ENCODE measurements around the gene DPP9. TPM values are rescaled to one million over a fixed set of nuclear protein-coding genes. Genes with fewer than 3 reads are reported as not detected.

DPP9 gene
- total and polyA plus RNA-seq, 2 of the 13 experiments (the other 11 are each of a cell fraction or from before 2014, with no cell fraction given): 8.4 to 25.8 TPM

- CTCF ChIA-PET (ENCODE audit: low intra/inter-chr PET ratio, low total read pairs): no interaction called here
- no peak overlapping the region for H3K4me2 ChIP-seq (ENCODE audit: low read depth, low read length)
- peaks cover 2% of the 10 kb centered on the region for H3K79me2 ChIP-seq (ENCODE audit: insufficient read depth, low read length)
Observed at GRCh38 chr19:4714016-4714415, 9.6 kb downstream of the DPP9 start.

GRCh38 chr19:4713384-4713951 lies 10.2 kb downstream of the DPP9 start:
- in situ Hi-C loops (cut with HindIII; ENCODE audit: extremely low pct_ligation_motif_present, low pct_unique_long_range_greater_than_20kb) (no loop called here), intact Hi-C loops (cut with micrococcal nuclease; ENCODE audit: unreplicated experiment) (no loop called here)
- ChIA-PET POLR2A (interaction anchor here (1.6 kb wide), 1 partner anchor 9 kb away, joined by 3 read pairs; no protein-coding TSS in a partner anchor), CTCF (ENCODE audit: low intra/inter-chr PET ratio, low total read pairs) (no interaction called here)
- Histone ChIP-seq H3K4me1 (ENCODE audit: insufficient read depth, low read length) (peaks cover 55% of the 10 kb centered on the region), H3K4me2 (ENCODE audit: low read depth, low read length) (no peak overlapping the region), H3K9ac (ENCODE audit: insufficient read depth, low read depth, low read length) (no peak overlapping the region), H3K79me2 (ENCODE audit: insufficient read depth, low read length) (peaks cover 1% of the 10 kb centered on the region), H3K4me3 (replicated peaks in 1 of 3; ENCODE audit: insufficient read depth in 1 of 3, low read depth in 2 of 3, low read length in 3 of 3) (no peak overlapping the region), H2AFZ (ENCODE audit: low read length) (no peak overlapping the region), H3K36me3 (replicated peaks in 1 of 2; ENCODE audit: control insufficient read depth in 1 of 2, insufficient read depth in 2 of 2, low read length in 2 of 2) (peaks cover 22 to 48% of the 10 kb centered on the region in 2 experiments), H4K20me1 (ENCODE audit: insufficient read depth, low read length) (peaks cover 6% of the 10 kb centered on the region; the same call in 1 of the 2 replicates), H3K27me3 (ENCODE audit: control insufficient read depth in 1 of 2, insufficient read depth in 2 of 2, low read length in 2 of 2) (no peaks in the 10 kb centered on the region), H3K27ac (ENCODE audit: extremely low read length, insufficient read depth, low read length) (no peak overlapping the region), H3K9me3 (ENCODE audit: low read length) (no peaks in the 10 kb centered on the region)
- WGBS (ENCODE audit: low lambda C conversion rate): 97% methylated on average over 17 of the region's 32 CpGs
- no peak for FAIRE-seq
- ATAC-seq: no peak
- TF ChIP-seq RBFOX2 (IDR thresholded peaks at IDR 0.05; ENCODE audit: low read depth, low read length): peak; percentile 44
- peak; percentile 89 for TF ChIP-seq PRDM10 (CRISPR knock-in tag; IDR thresholded peaks at IDR 0.05; ENCODE audit: low read depth)
- no peak for TF ChIP-seq SAFB2 (CRISPR knock-in tag; IDR thresholded peaks at IDR 0.05; ENCODE audit: borderline replicate concordance, low read depth)
- no peak for TF ChIP-seq STAT6 (CRISPR knock-in tag; IDR thresholded peaks at IDR 0.05; ENCODE audit: borderline replicate concordance)
- BruUV-seq (replicated peaks): no TSS peak
- DNase-seq (ENCODE audit: low spot score): no peak

More at GRCh38 chr19:4714016-4714415, 9.6 kb downstream of the DPP9 start:
- intact Hi-C loops (cut with micrococcal nuclease; ENCODE audit: unreplicated experiment): no loop called here
- no peak for ATAC-seq
- no TSS peak for BruUV-seq (replicated peaks)
- FAIRE-seq: no peak
- Histone ChIP-seq H3K9ac (ENCODE audit: insufficient read depth, low read depth, low read length) (no peak overlapping the region), H4K20me1 (ENCODE audit: insufficient read depth, low read length) (peaks cover 6% of the 10 kb centered on the region; the same call in 1 of the 2 replicates), H3K9me3 (ENCODE audit: low read length) (no peaks in the 10 kb centered on the region), H3K4me1 (ENCODE audit: insufficient read depth, low read length) (peaks cover 54% of the 10 kb centered on the region), H3K36me3 (replicated peaks in 1 of 2; ENCODE audit: control insufficient read depth in 1 of 2, insufficient read depth in 2 of 2, low read length in 2 of 2) (peaks cover 22 to 51% of the 10 kb centered on the region in 2 experiments), H3K27ac (ENCODE audit: extremely low read length, insufficient read depth, low read length) (no peak overlapping the region), H2AFZ (ENCODE audit: low read length) (no peak overlapping the region), H3K4me3 (replicated peaks in 1 of 3; ENCODE audit: insufficient read depth in 1 of 3, low read depth in 2 of 3, low read length in 3 of 3) (no peak overlapping the region), H3K27me3 (ENCODE audit: control insufficient read depth in 1 of 2, insufficient read depth in 2 of 2, low read length in 2 of 2) (no peaks in the 10 kb centered on the region)
- 98% methylated on average over 24 of the region's 27 CpGs for WGBS (ENCODE audit: low lambda C conversion rate)
- TF ChIP-seq MAZ (IDR thresholded peaks at IDR 0.05; ENCODE audit: borderline replicate concordance, low read depth, low read length): no peak
- TF ChIP-seq MAZ (CRISPR knock-in tag; IDR thresholded peaks at IDR 0.05; ENCODE audit: low read depth): no peak
- peak; percentile 29 for TF ChIP-seq AGO2 (optimal IDR thresholded peaks at IDR 0.05; ENCODE audit: low read depth, low read length)
- DNase-seq (ENCODE audit: low spot score): no peak
- POLR2A ChIA-PET: interaction anchor here (1.6 kb wide), 1 partner anchor 9 kb away, joined by 3 read pairs; no protein-coding TSS in a partner anchor
- in situ Hi-C loops (cut with HindIII; ENCODE audit: extremely low pct_ligation_motif_present, low pct_unique_long_range_greater_than_20kb): no loop called here
